Astrocyte of the hippocampus (primary cell): Measurements from ENCODE around the gene NUP42.
"Not testable (repeated sequence)": the region's sequence is repeated elsewhere in the genome, so short reads cannot be mapped to it uniquely, and the experiment has no call there.

Experiments used
- DNase-seq: peaks from one replicate; pipeline ENCODE4 v3.0.0; 2011; ENCODE audit warnings: low read depth, low spot score

Gene NUP42

DNA sequence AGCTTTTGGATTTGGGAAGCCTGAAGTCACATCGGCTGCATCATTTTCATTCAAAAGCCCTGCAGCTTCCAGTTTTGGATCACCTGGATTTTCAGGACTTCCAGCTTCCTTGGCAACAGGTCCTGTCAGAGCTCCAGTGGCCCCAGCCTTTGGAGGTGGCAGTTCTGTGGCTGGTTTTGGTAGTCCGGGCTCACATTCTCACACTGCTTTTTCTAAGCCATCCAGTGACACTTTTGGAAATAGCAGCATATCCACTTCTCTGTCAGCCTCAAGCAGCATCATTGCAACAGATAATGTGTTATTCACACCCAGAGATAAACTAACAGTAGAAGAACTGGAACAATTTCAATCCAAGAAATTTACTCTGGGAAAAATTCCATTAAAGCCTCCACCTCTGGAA, 18.5 kb downstream of the NUP42 start:
- no peak for DNase-seq

DNA sequence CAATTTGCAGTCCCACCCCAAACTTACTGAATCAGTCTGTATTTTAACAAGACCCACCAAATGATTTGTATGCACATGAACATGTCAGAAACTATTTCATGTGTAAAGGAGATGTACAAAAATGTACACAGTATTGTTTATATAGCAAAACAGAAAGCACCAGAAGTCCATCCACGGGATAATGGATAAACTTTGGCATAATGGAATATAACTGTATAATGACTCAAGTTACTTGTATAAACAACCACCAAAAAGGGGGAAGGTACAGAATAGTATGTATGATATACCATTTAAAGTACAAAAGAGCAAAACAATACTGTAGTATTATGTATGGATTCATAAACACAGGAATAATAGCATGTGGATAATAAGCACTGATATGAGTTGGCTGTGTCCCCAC, 22.4 kb downstream of the NUP42 start:
- DNase-seq, result no peak

DNA sequence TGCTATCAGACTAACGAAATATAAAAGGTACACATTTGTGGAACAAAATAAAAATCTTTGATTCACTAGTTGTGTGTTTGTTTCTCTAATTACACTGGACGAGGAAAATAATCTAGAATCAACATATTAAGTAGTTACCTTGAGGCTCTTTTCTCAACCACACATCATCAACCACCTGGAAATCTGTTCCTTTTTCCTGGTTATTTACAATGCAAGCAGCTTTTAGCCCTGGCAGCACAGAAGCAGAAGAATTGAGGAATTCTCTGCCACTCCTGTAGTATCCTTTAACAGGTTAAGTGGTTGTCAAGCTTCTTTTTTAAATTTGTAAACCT, 23.7 kb downstream of the NUP42 start:
- no peak for DNase-seq

DNA sequence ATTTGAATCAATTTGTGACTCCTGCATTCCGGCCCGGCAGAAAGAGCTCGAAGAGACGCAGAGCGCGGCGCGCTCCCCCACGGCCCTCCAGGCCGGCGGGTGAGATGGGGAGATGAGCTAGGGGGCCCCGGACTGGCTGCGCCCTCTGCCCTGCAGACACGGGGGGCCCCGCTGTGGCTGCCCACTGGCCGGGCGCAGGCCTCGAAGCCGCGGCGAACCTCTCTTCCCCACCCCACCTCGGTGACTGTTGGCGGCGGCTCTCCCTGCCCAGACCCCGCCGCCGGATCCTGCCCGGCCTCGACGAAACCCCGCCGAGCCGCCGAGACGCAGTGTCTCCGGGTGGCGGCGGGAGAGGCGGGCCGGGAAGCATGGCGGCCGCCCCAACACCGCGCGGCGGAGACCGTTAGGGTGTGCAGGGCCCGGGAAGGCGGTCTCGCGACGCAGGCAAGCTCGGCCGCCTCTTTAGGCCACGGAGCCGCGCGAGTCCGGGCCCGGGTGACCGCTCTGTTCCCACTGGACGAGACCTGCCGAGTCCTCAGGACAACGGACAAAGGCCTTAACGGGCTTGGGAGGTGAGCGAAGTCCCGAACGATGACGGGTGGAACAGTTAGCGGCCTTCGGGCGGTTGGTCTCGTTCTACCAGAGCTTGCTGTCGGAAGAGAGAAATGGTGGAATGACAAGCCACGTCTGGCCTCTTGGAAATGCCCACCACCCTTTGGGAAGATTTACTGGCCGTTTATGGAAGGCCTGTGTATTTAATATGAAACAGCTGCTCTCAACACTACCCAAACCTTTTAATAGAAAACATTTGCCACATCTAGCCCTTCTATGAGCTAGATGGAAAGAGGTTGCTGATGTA, 24.3 kb downstream of the NUP42 start:
- peak; percentile 32 for DNase-seq

DNA sequence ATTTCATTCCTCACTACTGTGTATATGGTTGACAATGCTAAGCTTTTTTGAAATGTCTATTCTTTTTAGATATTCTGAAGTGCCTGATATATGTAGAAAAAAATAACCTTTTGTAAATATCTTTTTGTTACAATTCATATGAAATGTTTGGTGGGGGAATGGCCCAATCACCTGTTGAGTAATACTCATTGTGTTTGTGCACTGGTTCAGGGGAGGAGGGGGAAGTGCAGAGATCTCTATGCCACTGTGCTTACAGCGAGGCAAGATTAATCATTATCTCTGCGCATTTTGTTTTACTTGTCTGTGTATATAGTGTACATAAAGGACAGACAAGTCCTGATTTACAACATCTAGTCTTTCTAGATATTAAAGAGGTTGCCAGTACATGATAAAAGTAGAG, 25.2 kb downstream of the NUP42 start:
- DNase-seq, result no peak

DNA sequence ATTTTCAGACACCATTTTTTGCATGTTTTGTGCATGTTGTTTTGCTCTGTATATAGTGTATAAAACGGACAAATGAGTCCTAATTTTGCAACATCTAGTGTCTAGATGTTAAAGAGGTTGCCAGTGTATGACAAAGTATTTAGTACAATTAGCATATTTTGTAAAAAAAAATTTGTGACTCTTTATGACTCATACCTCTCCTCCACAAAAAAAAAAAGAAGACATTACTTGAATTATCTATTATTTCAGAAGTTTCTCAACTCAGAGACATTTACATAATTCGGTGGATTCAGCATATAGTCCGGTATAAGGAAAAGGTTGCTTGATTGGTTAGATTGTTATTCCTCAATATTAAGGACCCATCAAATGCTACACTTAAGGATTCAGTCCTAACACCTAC, 26.0 kb downstream of the NUP42 start:
- DNase-seq, result no peak

DNA sequence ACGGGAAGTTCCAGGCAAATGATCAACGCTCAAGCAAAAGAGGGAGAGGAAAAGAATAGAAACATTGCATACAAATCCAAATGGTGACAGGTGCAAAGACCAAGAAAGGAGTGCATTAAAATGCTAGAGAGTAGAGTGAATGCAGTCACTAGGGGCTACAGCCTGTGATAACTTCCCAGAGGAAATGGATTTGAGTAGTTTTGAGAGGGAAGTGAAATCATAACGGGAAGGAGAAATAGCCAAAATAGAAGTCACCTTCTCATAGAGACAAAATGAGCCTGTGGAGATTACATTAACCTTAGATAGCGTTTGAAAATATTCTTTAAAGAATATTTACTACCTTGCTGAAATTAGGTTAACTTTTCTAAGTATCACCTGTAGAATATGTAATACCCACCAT, 26.5 kb downstream of the NUP42 start:
- no peak for DNase-seq

DNA sequence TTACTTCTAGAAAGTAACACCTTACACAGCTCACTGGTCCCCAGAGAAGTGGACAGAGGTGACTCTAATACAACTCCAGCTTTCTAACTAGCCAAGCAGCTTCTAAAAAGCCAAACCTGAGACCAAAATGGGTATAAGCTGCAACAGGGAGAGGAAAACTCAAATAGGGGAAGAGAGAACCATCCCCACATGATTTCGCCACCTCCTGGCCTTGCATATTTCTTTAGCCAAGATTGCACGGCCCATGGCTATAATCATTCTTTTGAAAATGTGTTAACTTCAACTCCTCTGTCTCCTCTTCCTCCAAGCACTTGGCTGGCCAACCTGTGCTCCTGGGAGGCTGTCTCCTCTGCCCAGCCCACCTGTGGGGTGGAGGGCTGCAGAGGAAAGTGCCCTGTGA, 28.7 kb downstream of the NUP42 start:
- no peak for DNase-seq

DNA sequence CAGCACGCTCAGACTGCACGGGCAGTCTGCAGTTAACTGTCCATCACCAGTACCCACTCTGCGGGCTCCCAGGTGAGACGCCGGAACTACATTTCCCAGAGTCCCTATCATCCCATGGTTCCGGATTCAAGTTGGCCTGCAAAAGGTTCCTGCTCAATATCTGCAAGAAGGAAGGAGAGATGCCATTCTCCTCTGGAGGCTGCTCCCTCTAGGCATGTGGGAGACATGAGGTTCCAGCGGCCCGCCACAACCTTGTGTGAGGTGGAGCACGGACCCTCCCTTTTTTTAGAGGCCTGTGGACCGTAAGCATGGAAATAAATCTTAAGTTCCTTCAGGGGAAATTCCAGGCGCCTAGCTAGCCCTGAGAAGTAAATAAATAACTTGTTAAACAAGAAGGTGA, 29.7 kb downstream of the NUP42 start:
- no peak for DNase-seq

DNA sequence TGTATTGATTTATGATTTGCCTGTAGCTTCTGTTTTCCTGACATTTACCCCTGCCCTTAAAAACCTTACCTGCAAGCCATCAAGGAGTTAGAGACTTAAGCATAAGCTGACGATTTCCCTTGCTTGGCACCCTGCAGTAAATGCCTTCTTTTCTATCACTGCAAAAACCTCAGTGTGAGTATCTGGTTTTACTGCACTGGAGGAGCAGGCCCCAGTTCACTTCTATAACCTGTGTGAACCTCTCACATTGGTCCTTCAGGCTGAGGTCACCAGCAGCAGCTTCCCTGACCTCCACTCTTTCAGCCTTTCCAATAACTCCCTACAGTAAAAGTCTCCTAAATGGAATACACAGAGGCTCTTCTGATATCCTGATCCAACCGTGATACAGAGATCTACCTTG, 30.5 kb downstream of the NUP42 start:
- DNase-seq, result no peak

DNA sequence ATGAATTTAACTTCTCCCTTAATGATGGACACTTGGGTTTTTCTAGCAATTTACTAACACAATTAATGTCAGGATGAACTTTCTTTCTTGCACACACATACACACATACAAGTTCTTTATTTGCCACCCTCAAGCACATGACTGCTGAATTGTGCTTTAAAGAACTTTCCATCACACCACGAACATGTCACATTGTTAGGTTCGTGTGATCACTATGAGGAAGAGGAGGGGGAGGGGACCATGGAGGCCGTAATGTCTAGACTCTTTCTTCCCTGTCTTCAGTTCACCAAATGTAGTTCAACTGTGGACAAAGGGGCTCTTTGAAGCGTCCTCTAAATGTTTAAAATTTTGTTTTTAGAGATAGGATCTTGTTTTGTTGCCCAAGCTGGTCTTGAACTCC, 31.0 kb downstream of the NUP42 start:
- no peak for DNase-seq

DNA sequence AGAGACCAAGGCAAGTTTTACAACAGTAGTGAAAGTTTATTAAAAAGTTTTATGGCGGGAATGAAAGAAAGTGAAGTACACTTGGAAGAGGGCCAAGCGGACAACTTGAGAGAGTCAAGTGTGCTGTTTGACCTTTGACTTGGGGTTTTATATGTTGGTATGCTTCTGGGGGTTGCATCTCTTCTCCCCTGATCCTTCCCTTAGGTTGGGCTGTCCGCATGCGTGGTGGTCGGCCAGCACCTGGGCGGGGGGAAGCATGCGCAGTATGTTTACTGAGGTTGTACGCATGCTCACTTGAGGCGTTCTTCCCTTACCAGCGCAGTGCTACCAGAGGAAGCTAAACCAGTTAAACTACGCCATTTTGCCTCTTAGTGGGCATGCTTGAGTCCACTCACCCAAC, 31.9 kb downstream of the NUP42 start:
- DNase-seq, result no peak

DNA sequence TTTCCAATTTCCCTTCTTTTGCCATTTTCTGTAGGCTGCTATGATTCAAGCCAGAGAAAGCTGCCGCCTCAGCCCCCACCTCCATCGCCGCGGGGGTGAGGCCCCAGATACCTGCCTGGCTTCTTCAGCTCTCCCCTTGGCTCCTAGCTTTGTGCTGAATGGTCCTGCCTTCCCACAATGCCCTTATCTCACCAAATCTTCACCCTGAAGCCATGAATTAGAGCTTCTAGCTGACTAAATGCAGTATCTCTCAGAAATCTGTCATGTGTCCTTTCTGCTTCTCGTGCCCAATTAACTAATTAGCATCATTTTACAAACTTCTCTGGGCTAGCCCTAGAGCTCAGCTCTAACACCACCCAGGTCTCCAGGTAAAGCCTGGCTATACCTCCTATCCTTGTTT, 32.6 kb downstream of the NUP42 start:
- no peak for DNase-seq

DNA sequence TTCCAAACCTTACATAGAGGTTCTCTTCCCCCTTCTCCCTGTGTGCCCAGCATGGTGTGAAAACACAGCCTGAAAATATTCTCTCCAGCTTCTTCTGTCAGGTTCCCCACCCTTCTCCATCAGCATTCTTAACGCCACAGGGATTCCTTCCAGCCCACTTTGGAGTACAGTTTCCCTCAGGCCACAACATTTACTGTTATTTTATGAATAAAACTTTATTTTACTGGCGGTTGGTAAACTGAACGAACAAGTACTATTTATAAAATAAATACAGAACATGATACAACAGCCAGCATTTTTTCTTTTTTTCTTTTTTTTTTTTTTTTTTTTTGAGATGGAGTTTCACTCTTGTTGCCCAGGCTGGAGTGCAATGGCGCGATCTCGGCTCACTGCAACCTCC, 33.1 kb downstream of the NUP42 start:
- DNase-seq, result no peak

DNA sequence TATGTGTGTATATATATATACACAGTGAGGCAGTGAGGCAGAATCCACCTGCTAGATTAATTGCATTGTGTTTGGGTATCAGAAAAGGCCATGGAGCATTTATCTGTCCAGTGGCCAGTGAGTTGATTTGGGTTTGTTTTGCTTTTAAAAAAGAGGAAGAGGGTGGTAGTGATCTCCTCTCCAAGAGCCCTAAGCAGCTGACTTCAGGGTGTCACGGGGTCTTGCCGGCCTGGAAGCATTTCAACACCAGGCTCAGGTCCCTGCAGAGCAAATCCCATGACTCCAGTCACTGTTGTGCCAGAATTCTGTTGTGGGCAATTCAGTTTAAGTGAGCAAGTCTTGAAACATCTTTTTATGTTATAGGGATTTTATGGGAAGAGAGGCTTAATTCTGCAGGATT, 34.2 kb downstream of the NUP42 start:
- DNase-seq, result no peak

DNA sequence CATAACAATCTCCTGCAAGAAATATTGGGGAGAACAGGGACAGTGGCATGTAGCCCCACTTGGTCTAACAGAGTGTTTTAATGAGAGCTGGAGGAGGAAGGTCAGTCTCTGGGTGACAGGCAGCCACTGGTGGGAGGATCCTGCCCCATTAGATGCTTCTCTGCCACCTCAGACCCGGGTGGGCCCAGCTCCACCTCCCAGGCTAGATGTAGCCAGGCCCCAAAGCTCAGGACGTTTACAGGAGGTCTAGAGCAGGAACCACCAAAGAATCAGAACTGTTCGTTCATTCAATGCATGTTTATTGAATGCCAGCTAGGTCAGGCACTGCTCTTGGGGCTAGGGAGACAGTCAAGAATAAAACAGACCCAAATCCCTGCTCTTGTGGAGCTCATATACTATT, 36.3 kb downstream of the NUP42 start:
- no peak for DNase-seq

DNA sequence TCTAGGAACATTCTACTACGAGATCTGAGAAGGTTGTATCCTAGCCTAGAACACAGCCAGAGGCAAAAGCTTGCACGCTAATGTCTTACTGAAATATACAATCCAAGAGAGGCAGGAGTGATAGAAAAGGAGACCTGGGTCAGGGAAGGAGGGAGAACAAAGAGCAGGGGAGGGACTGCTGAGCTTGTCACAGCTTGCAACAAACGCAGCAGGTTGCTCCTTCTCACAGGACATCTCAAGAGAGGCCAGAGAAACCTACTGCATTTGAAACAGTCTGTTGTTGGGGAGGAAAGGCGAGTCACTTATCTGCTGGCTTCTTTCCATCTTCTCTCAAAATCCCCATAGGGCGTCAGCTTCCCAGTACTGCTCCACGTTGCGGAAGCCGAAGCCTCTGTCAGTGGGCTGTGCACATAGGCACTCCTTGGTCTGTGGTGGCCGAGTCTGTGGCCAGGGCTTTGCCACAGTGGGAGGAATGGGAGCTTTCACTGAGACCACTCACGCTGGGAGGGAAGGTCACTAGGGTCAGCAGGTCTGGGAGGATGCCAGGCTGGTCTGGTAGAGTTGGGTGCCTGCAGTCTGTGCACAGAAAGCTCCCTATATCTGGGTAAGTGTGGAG, 39.0 kb downstream of the NUP42 start:
- no peak for DNase-seq

DNA sequence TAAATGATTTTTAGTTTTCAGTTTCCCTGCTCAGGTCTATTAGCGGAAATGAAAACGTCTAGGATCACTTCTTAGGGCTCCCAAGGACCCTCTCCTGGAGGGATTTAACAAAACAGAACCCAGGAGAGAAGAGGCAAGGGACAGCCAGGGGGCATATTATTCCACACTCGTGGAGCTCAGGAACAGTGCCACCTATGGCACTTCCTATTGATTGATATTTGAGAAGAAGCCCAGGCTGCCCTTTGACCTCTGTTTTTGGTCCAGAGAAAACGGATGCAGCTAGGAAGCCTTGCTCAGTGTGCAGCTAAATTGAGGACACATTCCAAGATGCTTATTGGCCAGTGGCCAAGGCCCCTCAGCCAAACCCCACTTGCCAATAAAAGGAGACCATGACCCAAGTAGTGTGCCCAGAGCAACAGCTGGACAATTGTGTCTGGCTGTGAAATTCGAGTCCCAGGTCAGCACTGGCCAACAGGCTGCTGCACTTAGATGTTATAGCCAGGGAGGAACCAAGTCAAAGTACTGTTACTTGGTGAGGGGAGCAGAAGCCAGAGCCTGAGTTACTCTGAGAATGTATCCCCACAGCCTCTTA, 40.7 kb downstream of the NUP42 start:
- no peak for DNase-seq

DNA sequence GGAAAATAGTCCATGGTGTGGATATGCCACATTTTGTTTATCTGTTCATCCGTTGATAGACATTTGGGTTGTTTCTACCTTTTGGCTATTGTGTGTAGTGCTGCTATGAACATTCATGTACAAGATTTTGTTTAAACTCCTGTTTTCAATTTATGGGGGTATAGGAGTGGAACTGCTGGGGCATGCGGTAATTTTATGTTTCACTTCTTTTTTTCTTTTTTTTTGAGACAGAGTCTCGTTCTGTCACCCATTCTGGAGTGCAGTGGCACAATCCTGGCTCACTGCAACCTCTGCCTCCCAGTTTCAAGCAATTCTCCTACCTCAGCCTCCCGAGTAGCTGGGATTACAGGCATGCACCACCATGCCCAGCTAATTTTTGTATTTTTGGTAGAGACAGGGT, 42.5 kb downstream of the NUP42 start:
- not testable (repeated sequence) for DNase-seq

DNA sequence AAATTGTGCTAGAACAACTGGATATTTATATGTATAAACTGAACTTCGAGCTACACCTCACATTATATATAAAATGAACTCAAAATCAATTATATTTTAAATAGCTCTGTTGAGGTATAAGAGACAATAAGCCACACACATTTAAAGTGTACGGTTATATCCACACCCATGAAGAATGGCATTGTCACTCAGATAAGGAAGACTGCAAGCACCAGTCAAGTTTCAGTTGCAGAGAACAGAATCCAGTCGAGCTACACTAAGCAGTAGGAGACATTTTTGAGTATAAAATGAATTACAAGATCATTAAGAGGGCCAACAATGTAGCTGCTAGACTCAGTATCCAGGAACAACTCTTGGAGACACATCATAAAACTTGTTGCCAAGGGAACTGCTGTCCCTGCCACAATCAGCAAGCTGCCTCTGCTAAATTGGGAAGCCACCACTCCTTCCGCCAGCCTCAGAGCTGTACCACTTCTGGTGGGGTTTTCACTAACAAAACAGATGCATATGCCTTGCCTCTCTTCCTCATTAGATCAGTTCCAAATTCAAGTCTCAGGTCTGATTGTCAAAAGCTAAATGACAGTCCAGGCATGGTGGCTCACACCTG, 45.1 kb downstream of the NUP42 start:
- DNase-seq, result no peak

DNA sequence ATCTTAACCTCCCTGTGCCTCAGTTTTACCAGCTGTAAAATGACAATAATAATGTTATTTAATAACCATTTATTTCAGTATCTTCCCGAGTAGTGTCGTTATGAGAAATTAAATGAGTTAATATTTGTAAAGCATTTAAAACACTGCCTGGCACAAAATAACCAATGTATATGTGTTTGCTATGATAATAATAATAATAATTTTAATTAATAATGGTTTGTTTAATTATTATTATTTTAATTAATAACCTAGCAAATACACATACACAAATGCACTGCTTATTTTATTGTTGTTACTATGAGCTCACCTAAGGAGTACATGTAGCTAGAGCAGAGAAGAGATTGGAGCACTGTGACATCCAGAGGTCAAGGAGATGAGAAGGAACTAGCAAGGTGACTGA, 46.6 kb downstream of the NUP42 start:
- DNase-seq, result no peak

DNA sequence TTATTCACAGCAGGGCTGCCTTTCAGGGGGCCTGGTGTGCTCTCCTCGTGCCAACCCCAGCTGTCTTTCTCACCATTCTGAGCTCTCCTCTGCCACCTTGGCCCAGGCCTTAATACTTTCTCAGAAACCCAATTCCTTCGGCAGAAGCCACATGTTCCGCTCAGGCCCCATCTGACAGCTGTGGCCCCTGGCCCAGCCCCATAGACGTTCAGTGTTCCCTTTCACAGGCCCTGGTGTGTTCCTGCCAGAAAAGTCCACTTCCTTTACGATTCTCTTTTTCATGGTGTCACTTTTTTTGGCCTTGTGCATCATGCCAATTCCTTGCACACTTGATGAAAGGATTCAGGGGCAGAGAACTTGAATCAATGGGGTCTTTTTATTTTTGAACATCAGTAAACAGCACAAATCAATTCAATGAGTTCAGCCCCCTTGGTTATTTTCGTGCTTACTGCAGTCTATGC, 48.8 kb downstream of the NUP42 start:
- DNase-seq, result no peak

DNA sequence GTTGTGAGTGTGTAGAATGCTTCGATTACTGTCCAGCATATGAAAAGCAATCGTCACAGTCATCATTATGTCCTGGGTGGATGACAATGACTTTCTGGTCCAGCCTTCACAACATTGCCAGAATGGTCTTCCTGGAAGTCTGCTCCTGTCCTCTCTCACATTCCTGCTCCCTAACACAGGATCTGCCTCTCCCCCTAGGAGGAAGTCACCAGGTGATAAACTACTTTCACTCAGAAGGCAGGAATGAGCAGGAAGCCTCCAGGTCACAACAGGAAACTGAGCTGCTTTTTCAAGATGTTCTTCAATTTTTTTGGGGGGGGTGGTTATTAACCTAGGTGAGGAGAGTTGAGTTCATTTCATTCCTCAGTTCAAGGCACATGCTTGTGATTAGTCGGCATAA, 51.1 kb downstream of the NUP42 start:
- no peak for DNase-seq
